Calu3 (cell line): Measurements from ENCODE around the gene MGAM2. TPM values are rescaled to one million over a fixed set of nuclear protein-coding genes. Genes with fewer than 3 reads are reported as not detected.

ENCODE experiments used
- BruUV-seq: library from RNA; stranded (reverse); fragments of 400-500 nt; replicated peaks from 2 replicates; lab custom pipeline; 2021; lab: Mats Ljungman, UMichigan
- CTCF ChIA-PET: fragments of 300-600 bp; sonication (Branson Sonifier 250); formaldehyde crosslinking; loops from one replicate; lab custom pipeline; 2022; ENCODE audit warnings: antibody characterized with exemption; lab: Charles Lee
- DNase-seq: peaks from one replicate; pipeline ENCODE4 v3.0.0; 2022
- H3K27ac Mint-ChIP-seq: one replicate; pipeline ENCODE4 v1.8.0; 2022; ENCODE audit warnings: mixed read lengths; ENCODE audit not compliant: unreplicated experiment
- H3K27me3 Mint-ChIP-seq: one replicate; pipeline ENCODE4 v1.8.0; 2022; ENCODE audit warnings: mixed read lengths; ENCODE audit not compliant: unreplicated experiment
- H3K36me3 Mint-ChIP-seq: one replicate; pipeline ENCODE4 v1.8.0; 2022; ENCODE audit warnings: mild to moderate bottlenecking, moderate library complexity, mixed read lengths; ENCODE audit not compliant: insufficient read depth, unreplicated experiment
- H3K4me1 Mint-ChIP-seq: one replicate; pipeline ENCODE4 v1.8.0; 2022; ENCODE audit warnings: mild to moderate bottlenecking, low read depth, mixed read lengths; ENCODE audit not compliant: unreplicated experiment
- H3K4me3 Mint-ChIP-seq: one replicate; pipeline ENCODE4 v1.8.0; 2022; ENCODE audit warnings: mild to moderate bottlenecking, low read depth, moderate library complexity, mixed read lengths; ENCODE audit not compliant: unreplicated experiment
- H3K9me3 Mint-ChIP-seq: one replicate; pipeline ENCODE4 v1.8.0; 2022; ENCODE audit warnings: low read depth, mixed read lengths; ENCODE audit not compliant: unreplicated experiment
- CTCF ChIP-seq: fragments of 200-600 bp; IDR thresholded peaks from one replicate; pipeline ENCODE4 v1.8.0; 2022; ENCODE audit warnings: antibody characterized with exemption; ENCODE audit not compliant: unreplicated experiment
- intact Hi-C: fragments of 100-400 bp; cut with micrococcal nuclease; formaldehyde crosslinking; loops from one replicate; pipeline ENCODE4 v1.10.0; 2022; ENCODE audit not compliant: unreplicated experiment
- total RNA-seq: library from RNA; stranded (reverse); gene quantifications from 2 replicates; pipeline ENCODE4 v1.2.3, GENCODE V29; 2022

MGAM2 gene
- total RNA-seq, 1 experiment from 2014 or later: 124 TPM

DNA sequence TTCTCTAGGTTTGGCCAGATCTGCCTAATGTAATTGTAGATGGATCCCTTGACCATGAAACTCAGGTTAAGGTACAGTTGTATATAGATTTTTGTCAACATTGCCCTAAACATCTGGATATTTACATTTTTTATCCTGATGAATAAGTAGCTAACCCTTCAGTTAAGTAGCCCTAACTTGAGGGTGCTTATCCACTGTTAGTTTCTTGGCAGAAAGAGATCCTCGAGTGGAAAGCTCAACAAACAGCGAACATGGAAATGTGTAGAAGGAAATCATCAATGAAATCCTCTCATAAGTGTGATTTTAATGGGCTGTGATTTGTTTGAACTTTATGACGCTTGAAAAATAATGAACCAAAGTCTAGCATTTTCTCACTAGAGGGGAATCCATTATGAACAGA is 73.6 kb downstream of the MGAM2 start:
- no peak for DNase-seq
- Mint-ChIP-seq H3K27me3 (no peaks in the 10 kb centered on the region), H3K36me3 (peaks cover 20% of the 10 kb centered on the region), H3K27ac (no peak overlapping the region), H3K4me1 (peaks cover 8% of the 10 kb centered on the region), H3K4me3 (no peak overlapping the region), H3K9me3 (no peaks in the 10 kb centered on the region)
- BruUV-seq: no TSS peak
- CTCF ChIA-PET: no interaction called here
- intact Hi-C loops: no loop called here
- TF ChIP-seq CTCF: no peak

GRCh38 chr7:142185801-142186200 is 74.3 kb downstream of the MGAM2 start:
- no TSS peak for BruUV-seq
- intact Hi-C loops: no loop called here
- H3K4me1 Mint-ChIP-seq: peaks cover 8% of the 10 kb centered on the region
- CTCF ChIA-PET: no interaction called here
- peaks cover 19% of the 10 kb centered on the region for H3K36me3 Mint-ChIP-seq
- no peaks in the 10 kb centered on the region for H3K27me3 Mint-ChIP-seq
- DNase-seq: no peak
- no peaks in the 10 kb centered on the region for H3K9me3 Mint-ChIP-seq
- no peak for TF ChIP-seq CTCF
- H3K27ac Mint-ChIP-seq: no peak overlapping the region
- H3K4me3 Mint-ChIP-seq: no peak overlapping the region

DNA sequence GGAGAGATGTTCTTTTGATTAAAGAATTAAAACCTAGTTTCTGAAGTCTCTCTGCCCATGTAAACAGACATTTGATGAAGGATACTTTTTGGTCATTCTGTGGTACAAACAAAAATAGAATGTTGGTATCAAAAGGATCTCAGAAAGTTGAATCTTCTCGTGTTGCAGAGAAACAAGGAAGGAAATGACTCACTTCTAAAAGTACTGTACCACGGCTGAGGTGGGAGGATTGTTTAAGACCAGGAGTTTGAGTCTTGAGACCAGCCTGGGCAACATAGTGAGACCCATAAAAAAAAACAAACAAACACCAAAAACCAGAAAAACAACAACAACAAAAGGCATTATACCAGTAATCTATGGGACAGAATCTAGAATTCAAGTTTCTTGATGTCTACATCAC is 76.6 kb downstream of the MGAM2 start:
- H3K4me1 Mint-ChIP-seq: peaks cover 19% of the 10 kb centered on the region
- no peak overlapping the region for H3K27ac Mint-ChIP-seq
- peaks cover 26% of the 10 kb centered on the region for H3K36me3 Mint-ChIP-seq
- no peak for TF ChIP-seq CTCF
- H3K4me3 Mint-ChIP-seq: no peak overlapping the region
- BruUV-seq: no TSS peak
- intact Hi-C loops: no loop called here
- CTCF ChIA-PET: interaction anchor here (0.7 kb wide), 1 partner anchor 17 kb away, joined by 3 read pairs; no protein-coding TSS in a partner anchor
- H3K27me3 Mint-ChIP-seq: no peaks in the 10 kb centered on the region
- no peak for DNase-seq
- H3K9me3 Mint-ChIP-seq: no peaks in the 10 kb centered on the region

- intact Hi-C loops: loop anchor here (1.0 kb wide), 1 partner anchor 213 kb away; no protein-coding TSS in a partner anchor
- Mint-ChIP-seq H3K4me1 (peaks cover 19% of the 10 kb centered on the region), H3K9me3 (no peaks in the 10 kb centered on the region), H3K27me3 (no peaks in the 10 kb centered on the region), H3K36me3 (peaks cover 32% of the 10 kb centered on the region), H3K4me3 (no peak overlapping the region), H3K27ac (no peak overlapping the region)
- BruUV-seq: no TSS peak
- CTCF ChIA-PET: interaction anchor here (0.7 kb wide), 1 partner anchor 213 kb away, joined by 3 read pairs; no protein-coding TSS in a partner anchor
- TF ChIP-seq CTCF: no peak
- DNase-seq: no peak
These were observed 77.3 kb downstream of the MGAM2 start for GRCh38 chr7:142188846-142189245.
